Muscle layer of duodenum (tissue), 2 donors: ENCODE data around the gene SLC8A3.

Source experiments
- H3K27ac ChIP-seq: one replicate; pipeline ENCODE4 v1.7.0; 2013; ENCODE audit warnings: mild to moderate bottlenecking, low read length
- H3K27me3 ChIP-seq: one replicate; pipeline ENCODE4 v1.7.0; 2013; ENCODE audit warnings: low read depth, mild to moderate bottlenecking, control low read depth, low read length
- H3K36me3 ChIP-seq, 2 donors: one replicate each; pipeline ENCODE4 v1.7.0; 2013; ENCODE audit warnings: low read length in 2 of 2, control low read depth in 1 of 2, mild to moderate bottlenecking in 1 of 2; ENCODE audit not compliant: insufficient read depth in 2 of 2, control insufficient read depth in 1 of 2
- H3K4me1 ChIP-seq, 2 donors: one replicate each; pipeline ENCODE4 v1.7.0; 2013; ENCODE audit warnings: low read length in 2 of 2, mild to moderate bottlenecking in 2 of 2, control low read depth in 1 of 2, moderate library complexity in 1 of 2; ENCODE audit not compliant: insufficient read depth in 2 of 2, control insufficient read depth in 1 of 2
- H3K4me3 ChIP-seq, 2 donors: one replicate each; pipeline ENCODE4 v1.7.0; 2013; ENCODE audit warnings: low read length in 2 of 2, low read depth in 1 of 2, mild to moderate bottlenecking in 1 of 2
- H3K9me3 ChIP-seq, 2 donors: one replicate each; pipeline ENCODE4 v1.7.0; 2013; ENCODE audit warnings: low read length in 2 of 2, control low read depth in 1 of 2, mild to moderate bottlenecking in 1 of 2; ENCODE audit not compliant: control insufficient read depth in 1 of 2
- donor health status: healthy.

Gene SLC8A3

GRCh38 chr14:70061108-70061507 lies 127.6 kb downstream of the SLC8A3 start:
- Histone ChIP-seq H3K4me1 (no peaks in the 10 kb centered on the region), H3K27me3 (no peaks in the 10 kb centered on the region), H3K27ac (no peak overlapping the region), H3K36me3 (no peaks in the 10 kb centered on the region), H3K4me3 (no peak overlapping the region), H3K9me3 (no peaks in the 10 kb centered on the region)

GRCh38 chr14:70059545-70059944 lies 129.2 kb downstream of the SLC8A3 start:
- Histone ChIP-seq H3K4me1 (no peaks in the 10 kb centered on the region), H3K27ac (no peak overlapping the region), H3K36me3 (no peaks in the 10 kb centered on the region), H3K4me3 (no peak overlapping the region), H3K27me3 (no peaks in the 10 kb centered on the region), H3K9me3 (no peaks in the 10 kb centered on the region)

- Histone ChIP-seq H3K4me1 (no peaks in the 10 kb centered on the region), H3K36me3 (no peaks in the 10 kb centered on the region), H3K27me3 (no peaks in the 10 kb centered on the region), H3K4me3 (no peak overlapping the region), H3K9me3 (no peaks in the 10 kb centered on the region), H3K27ac (no peak overlapping the region)
These were observed 131.1 kb downstream of the SLC8A3 start for GRCh38 chr14:70057519-70058136.

GRCh38 chr14:70052990-70053389 lies 135.8 kb downstream of the SLC8A3 start:
- no peaks in the 10 kb centered on the region for H3K4me1 ChIP-seq
- H3K4me3 ChIP-seq, result no peak overlapping the region
- H3K27ac ChIP-seq, result no peak overlapping the region
- no peaks in the 10 kb centered on the region for H3K27me3 ChIP-seq
- H3K36me3 ChIP-seq, result no peaks in the 10 kb centered on the region
- no peaks in the 10 kb centered on the region for H3K9me3 ChIP-seq

- no peak overlapping the region for H3K27ac ChIP-seq
- no peaks in the 10 kb centered on the region for H3K4me1 ChIP-seq
- no peaks in the 10 kb centered on the region for H3K9me3 ChIP-seq
- no peaks in the 10 kb centered on the region for H3K27me3 ChIP-seq
- H3K4me3 ChIP-seq, result no peak overlapping the region
- no peaks in the 10 kb centered on the region for H3K36me3 ChIP-seq
These were observed 138.6 kb downstream of the SLC8A3 start for GRCh38 chr14:70050136-70050535.

GRCh38 chr14:70049605-70050004 lies 139.1 kb downstream of the SLC8A3 start:
- Histone ChIP-seq H3K36me3 (no peaks in the 10 kb centered on the region), H3K9me3 (no peaks in the 10 kb centered on the region), H3K4me3 (no peak overlapping the region), H3K27me3 (no peaks in the 10 kb centered on the region), H3K4me1 (no peaks in the 10 kb centered on the region), H3K27ac (no peak overlapping the region)

- Histone ChIP-seq H3K27me3 (no peaks in the 10 kb centered on the region), H3K27ac (no peak overlapping the region), H3K4me1 (no peaks in the 10 kb centered on the region), H3K36me3 (no peaks in the 10 kb centered on the region), H3K4me3 (no peak overlapping the region), H3K9me3 (no peaks in the 10 kb centered on the region)
These were observed 140.5 kb downstream of the SLC8A3 start for GRCh38 chr14:70048313-70048654.

GRCh38 chr14:70047598-70048312 lies 141.0 kb downstream of the SLC8A3 start:
- H3K27ac ChIP-seq, result no peak overlapping the region
- H3K27me3 ChIP-seq, result no peaks in the 10 kb centered on the region
- no peak overlapping the region for H3K4me3 ChIP-seq
- no peaks in the 10 kb centered on the region for H3K36me3 ChIP-seq
- H3K4me1 ChIP-seq, result no peaks in the 10 kb centered on the region
- no peaks in the 10 kb centered on the region for H3K9me3 ChIP-seq

- H3K4me1 ChIP-seq, result no peaks in the 10 kb centered on the region
These were observed 142.8 kb downstream of the SLC8A3 start for GRCh38 chr14:70045844-70046535.

GRCh38 chr14:70045310-70045709 lies 143.4 kb downstream of the SLC8A3 start:
- H3K9me3 ChIP-seq, result no peaks in the 10 kb centered on the region

More at GRCh38 chr14:70045844-70046535, 142.8 kb downstream of the SLC8A3 start:
- H3K27ac ChIP-seq, result no peak overlapping the region
- no peaks in the 10 kb centered on the region for H3K9me3 ChIP-seq
- H3K36me3 ChIP-seq, result no peaks in the 10 kb centered on the region
- no peaks in the 10 kb centered on the region for H3K27me3 ChIP-seq
- H3K4me3 ChIP-seq, result no peak overlapping the region

GRCh38 chr14:70043001-70043400 lies 145.8 kb downstream of the SLC8A3 start:
- no peaks in the 10 kb centered on the region for H3K27me3 ChIP-seq
- H3K9me3 ChIP-seq, result no peaks in the 10 kb centered on the region
- H3K36me3 ChIP-seq, result no peaks in the 10 kb centered on the region
- no peak overlapping the region for H3K4me3 ChIP-seq
- H3K4me1 ChIP-seq, result no peaks in the 10 kb centered on the region
- H3K27ac ChIP-seq, result no peak overlapping the region

More at GRCh38 chr14:70045310-70045709, 143.4 kb downstream of the SLC8A3 start:
- Histone ChIP-seq H3K4me3 (no peak overlapping the region), H3K27ac (no peak overlapping the region), H3K36me3 (no peaks in the 10 kb centered on the region), H3K27me3 (no peaks in the 10 kb centered on the region), H3K4me1 (no peaks in the 10 kb centered on the region)
